Epithelial cell of esophagus (primary cell): ENCODE data around the gene SLC7A1.
A peak's percentile ranks its signal among the peaks of the same experiment; 100 is the strongest.

Experiments used
- DNase-seq: peaks from one replicate; pipeline ENCODE4 v3.0.0; 2010; ENCODE audit warnings: low read depth
- H3K4me3 ChIP-seq: 2 replicates; pipeline ENCODE4 v1.5.1; 2011; ENCODE audit warnings: mild to moderate bottlenecking, low read length, control low read depth
- CTCF ChIP-seq: IDR thresholded peaks from 2 replicates; pipeline ENCODE4 v1.5.1; 2011; ENCODE audit warnings: low read depth, mild to moderate bottlenecking, low read length, control low read depth, inconsistent platforms; ENCODE audit not compliant: insufficient read depth; ENCODE audit errors: missing control alignments

Gene SLC7A1

GRCh38 chr13:29496241-29496712 lies 99.2 kb downstream of the SLC7A1 start:
- peak; percentile 18 for TF ChIP-seq CTCF
- no peak overlapping the region for H3K4me3 ChIP-seq
- peak; percentile 87 for DNase-seq

GRCh38 chr13:29494520-29494919 lies 101.0 kb downstream of the SLC7A1 start:
- H3K4me3 ChIP-seq = no peak overlapping the region
- no peak for TF ChIP-seq CTCF
- no peak for DNase-seq

- no peak overlapping the region for H3K4me3 ChIP-seq
- DNase-seq = peak; percentile 19
- no peak for TF ChIP-seq CTCF
These were observed 101.7 kb downstream of the SLC7A1 start for GRCh38 chr13:29493796-29494195.

- no peak overlapping the region for H3K4me3 ChIP-seq
- TF ChIP-seq CTCF = no peak
- no peak for DNase-seq
These were observed 104.2 kb downstream of the SLC7A1 start for GRCh38 chr13:29491248-29491647.

- no peak for DNase-seq
- TF ChIP-seq CTCF = no peak
- H3K4me3 ChIP-seq = no peak overlapping the region
These were observed 105.0 kb downstream of the SLC7A1 start for GRCh38 chr13:29490561-29490885.

GRCh38 chr13:29489650-29490560 lies 105.6 kb downstream of the SLC7A1 start:
- no peak for TF ChIP-seq CTCF

More at GRCh38 chr13:29489650-29490560, 105.6 kb downstream of the SLC7A1 start:
- DNase-seq = no peak
- H3K4me3 ChIP-seq = no peak overlapping the region
